PC-3 (cell line): ENCODE measurements around the gene MAML3.

Source experiments
- EZH2phosphoT487 ChIP-seq: fragments of 300-600 bp; sonication (generic); IDR thresholded peaks from 2 replicates; pipeline ENCODE4 v1.6.1; 2018; ENCODE audit warnings: mild to moderate bottlenecking, antibody characterized with exemption, low read length, borderline replicate concordance
- TF ChIP-seq, protein P1 (sequence below): fragments of 300-600 bp; sonication (generic); conservative IDR thresholded peaks from 2 replicates; pipeline ENCODE4 v1.5.1; 2017; ENCODE audit warnings: antibody characterized with exemption, low read depth, mild to moderate bottlenecking, low read length

DNA sequence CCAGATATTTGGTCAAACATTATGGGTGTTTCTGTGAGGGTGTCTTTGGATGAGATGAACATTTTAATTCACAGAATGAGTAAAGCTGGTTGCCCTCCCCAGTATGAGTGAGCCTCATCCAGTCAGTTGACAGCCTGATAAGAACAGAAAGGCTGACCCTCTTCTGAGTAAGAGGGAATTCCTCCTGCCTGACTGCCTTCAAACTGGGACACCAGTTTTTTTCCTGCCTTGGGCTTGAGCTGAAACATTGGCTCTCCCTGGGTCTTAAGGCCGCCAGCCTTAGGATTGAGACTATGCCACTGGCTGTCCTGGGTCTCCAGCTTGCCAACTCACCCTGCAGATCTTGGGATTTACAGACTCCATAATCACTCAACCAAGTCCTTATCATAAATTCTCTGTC, 14.5 kb upstream of the MAML3 start:
- TF ChIP-seq, protein P1, sequence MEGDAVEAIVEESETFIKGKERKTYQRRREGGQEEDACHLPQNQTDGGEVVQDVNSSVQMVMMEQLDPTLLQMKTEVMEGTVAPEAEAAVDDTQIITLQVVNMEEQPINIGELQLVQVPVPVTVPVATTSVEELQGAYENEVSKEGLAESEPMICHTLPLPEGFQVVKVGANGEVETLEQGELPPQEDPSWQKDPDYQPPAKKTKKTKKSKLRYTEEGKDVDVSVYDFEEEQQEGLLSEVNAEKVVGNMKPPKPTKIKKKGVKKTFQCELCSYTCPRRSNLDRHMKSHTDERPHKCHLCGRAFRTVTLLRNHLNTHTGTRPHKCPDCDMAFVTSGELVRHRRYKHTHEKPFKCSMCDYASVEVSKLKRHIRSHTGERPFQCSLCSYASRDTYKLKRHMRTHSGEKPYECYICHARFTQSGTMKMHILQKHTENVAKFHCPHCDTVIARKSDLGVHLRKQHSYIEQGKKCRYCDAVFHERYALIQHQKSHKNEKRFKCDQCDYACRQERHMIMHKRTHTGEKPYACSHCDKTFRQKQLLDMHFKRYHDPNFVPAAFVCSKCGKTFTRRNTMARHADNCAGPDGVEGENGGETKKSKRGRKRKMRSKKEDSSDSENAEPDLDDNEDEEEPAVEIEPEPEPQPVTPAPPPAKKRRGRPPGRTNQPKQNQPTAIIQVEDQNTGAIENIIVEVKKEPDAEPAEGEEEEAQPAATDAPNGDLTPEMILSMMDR, result no peak
- no peak for TF ChIP-seq EZH2phosphoT487
